ENCODE data around the gene SBK2. TPM values are rescaled to one million over a fixed set of nuclear protein-coding genes. Genes with fewer than 3 reads are reported as not detected.

SBK2 gene
- total and polyA plus RNA-seq, 9 of the 15 experiments (the other 6 are each of a cell fraction or from before 2014, with no cell fraction given) = not detected

DNA sequence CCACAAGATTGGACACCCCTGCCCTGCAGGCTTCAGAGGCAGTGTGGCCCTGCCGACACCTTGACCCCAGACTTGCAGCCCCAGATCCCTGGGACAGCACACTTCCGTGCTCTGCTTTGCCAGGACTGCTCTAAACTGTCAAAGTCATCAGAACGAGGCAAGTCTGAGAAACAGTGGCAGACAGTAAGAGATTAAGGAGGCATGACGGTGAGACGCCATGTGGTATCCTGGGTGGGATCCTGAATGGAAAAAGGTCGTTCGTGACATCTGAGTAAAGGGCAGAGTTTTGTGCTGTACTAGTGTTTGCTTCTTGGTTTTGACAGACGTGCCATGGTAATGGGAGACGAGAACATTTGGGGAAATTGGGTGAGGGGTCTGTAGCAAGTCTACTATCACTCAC is 29.9 kb upstream of the SBK2 start (continued):
- TF ChIP-seq ZNF354B (CRISPR knock-in tag; IDR thresholded peaks at IDR 0.05) = no peak
- no peak for TF ChIP-seq ZBTB1 (CRISPR knock-in tag; IDR thresholded peaks at IDR 0.05; ENCODE audit: borderline replicate concordance, low read depth)
- TF ChIP-seq, protein P1, sequence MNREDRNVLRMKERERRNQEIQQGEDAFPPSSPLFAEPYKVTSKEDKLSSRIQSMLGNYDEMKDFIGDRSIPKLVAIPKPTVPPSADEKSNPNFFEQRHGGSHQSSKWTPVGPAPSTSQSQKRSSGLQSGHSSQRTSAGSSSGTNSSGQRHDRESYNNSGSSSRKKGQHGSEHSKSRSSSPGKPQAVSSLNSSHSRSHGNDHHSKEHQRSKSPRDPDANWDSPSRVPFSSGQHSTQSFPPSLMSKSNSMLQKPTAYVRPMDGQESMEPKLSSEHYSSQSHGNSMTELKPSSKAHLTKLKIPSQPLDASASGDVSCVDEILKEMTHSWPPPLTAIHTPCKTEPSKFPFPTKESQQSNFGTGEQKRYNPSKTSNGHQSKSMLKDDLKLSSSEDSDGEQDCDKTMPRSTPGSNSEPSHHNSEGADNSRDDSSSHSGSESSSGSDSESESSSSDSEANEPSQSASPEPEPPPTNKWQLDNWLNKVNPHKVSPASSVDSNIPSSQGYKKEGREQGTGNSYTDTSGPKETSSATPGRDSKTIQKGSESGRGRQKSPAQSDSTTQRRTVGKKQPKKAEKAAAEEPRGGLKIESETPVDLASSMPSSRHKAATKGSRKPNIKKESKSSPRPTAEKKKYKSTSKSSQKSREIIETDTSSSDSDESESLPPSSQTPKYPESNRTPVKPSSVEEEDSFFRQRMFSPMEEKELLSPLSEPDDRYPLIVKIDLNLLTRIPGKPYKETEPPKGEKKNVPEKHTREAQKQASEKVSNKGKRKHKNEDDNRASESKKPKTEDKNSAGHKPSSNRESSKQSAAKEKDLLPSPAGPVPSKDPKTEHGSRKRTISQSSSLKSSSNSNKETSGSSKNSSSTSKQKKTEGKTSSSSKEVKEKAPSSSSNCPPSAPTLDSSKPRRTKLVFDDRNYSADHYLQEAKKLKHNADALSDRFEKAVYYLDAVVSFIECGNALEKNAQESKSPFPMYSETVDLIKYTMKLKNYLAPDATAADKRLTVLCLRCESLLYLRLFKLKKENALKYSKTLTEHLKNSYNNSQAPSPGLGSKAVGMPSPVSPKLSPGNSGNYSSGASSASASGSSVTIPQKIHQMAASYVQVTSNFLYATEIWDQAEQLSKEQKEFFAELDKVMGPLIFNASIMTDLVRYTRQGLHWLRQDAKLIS (CRISPR knock-in tag; IDR thresholded peaks at IDR 0.05) = no peak
- TF ChIP-seq CHAMP1 (IDR thresholded peaks at IDR 0.05) = no peak
